ENCODE data around the gene TMEM38B. TPM values are rescaled to one million over a fixed set of nuclear protein-coding genes. Genes with fewer than 3 reads are reported as not detected.
"Not testable (repeated sequence)": the region's sequence is repeated elsewhere in the genome, so short reads cannot be mapped to it uniquely, and the experiment has no call there.

TMEM38B gene
- total RNA-seq, 2 experiments from 2014 or later, result 15.9 to 22.5 TPM

DNA sequence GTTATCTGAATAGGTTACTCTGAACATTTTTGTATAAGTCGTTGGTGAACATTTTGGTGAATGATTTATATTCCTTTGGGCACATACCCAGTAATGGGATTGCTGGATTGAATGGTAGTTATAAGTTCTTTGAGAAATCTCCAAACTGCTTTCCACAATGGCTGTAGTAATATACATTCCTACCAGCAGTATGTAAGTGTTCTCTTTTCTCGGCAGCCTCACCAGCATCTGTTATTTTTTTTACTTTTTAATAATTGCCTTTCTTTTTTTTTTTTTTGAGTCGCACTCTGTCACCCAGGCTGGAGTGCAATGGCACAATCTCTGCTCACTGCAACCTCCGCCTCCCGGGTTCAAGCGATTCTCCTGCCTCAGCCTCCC lies 89.1 kb downstream of the TMEM38B start:
- H3K4me1 ChIP-seq (ENCODE audit: insufficient read depth, low read length, poor library complexity, severe bottlenecking); intact Hi-C loops (cut with micrococcal nuclease; ENCODE audit: unreplicated experiment); H3K4me2 ChIP-seq (ENCODE audit: low read length); BruUV-seq (replicated peaks); H3K36me3 ChIP-seq (ENCODE audit: insufficient read depth, low read length); H3K9me3 ChIP-seq (ENCODE audit: low read length); CTCF ChIA-PET (ENCODE audit: unreplicated experiment); H3K9me2 ChIP-seq (ENCODE audit: insufficient read depth, low read length); H3K4me3 ChIP-seq (ENCODE audit: low read depth, low read length, poor library complexity, severe bottlenecking); H4K20me1 ChIP-seq (ENCODE audit: insufficient read depth, low read length); H2AFZ ChIP-seq (ENCODE audit: low read length); POLR2A ChIA-PET; H3K79me2 ChIP-seq (ENCODE audit: insufficient read depth, low read depth, low read length); DNase-seq (ENCODE audit: low spot score); H3K27ac ChIP-seq (ENCODE audit: low read depth, low read length, poor library complexity, severe bottlenecking): not testable (repeated sequence)

DNA sequence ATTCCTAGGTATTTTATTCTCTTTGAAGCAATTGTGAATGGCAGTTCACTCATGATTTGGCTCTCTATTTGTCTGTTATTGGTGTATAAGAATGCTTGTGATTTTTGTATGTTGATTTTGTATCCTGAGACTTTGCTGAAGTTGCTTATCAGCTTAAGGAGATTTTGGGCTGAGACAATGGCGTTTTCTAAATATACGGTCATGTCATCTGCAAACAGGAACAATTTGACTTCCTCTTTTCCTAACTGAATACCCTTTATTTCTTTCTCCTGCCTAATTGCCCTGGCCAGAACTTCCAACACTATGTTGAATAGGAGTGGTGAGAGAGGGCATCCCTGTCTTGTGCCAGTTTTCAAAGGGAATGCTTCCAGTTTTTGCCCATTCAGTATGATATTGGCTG lies 92.5 kb downstream of the TMEM38B start:
- POLR2A ChIA-PET; H3K36me3 ChIP-seq (ENCODE audit: insufficient read depth, low read length); CTCF ChIA-PET (ENCODE audit: unreplicated experiment); H3K9me3 ChIP-seq (ENCODE audit: low read length); H3K4me3 ChIP-seq (ENCODE audit: low read depth, low read length, poor library complexity, severe bottlenecking); BruUV-seq (replicated peaks); DNase-seq (ENCODE audit: low spot score); H3K27ac ChIP-seq (ENCODE audit: low read depth, low read length, poor library complexity, severe bottlenecking); H3K4me1 ChIP-seq (ENCODE audit: insufficient read depth, low read length, poor library complexity, severe bottlenecking); H3K9me2 ChIP-seq (ENCODE audit: insufficient read depth, low read length); H4K20me1 ChIP-seq (ENCODE audit: insufficient read depth, low read length); H2AFZ ChIP-seq (ENCODE audit: low read length); intact Hi-C loops (cut with micrococcal nuclease; ENCODE audit: unreplicated experiment); H3K4me2 ChIP-seq (ENCODE audit: low read length); H3K79me2 ChIP-seq (ENCODE audit: insufficient read depth, low read depth, low read length): not testable (repeated sequence)

DNA sequence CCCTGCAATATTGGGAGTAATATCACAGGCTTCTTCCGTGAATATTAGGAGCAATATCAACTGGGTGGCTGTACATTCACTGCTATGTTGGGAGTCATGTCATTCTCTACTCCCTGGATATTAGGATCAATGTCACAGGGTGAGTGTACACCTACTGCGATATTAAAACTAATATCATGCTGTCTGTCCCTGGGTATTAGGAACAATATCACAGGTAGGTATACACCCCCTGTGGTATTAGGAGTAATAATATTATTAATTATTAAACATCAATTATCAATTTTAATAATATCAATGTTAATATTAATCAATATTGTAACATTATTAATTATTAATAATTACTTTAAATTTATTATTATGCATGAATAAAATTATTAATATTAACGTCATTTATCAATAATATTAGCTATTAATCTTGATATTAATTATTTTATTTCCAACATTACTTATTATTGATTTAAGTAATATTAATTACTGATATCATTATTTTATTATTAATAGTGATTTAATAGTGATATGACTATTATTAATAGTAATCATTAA lies 121.9 kb downstream of the TMEM38B start:
- no peak for TF ChIP-seq EZH2phosphoT487 (IDR thresholded peaks at IDR 0.05; ENCODE audit: borderline replicate concordance, low read depth, low read length)
- TF ChIP-seq, protein P1, sequence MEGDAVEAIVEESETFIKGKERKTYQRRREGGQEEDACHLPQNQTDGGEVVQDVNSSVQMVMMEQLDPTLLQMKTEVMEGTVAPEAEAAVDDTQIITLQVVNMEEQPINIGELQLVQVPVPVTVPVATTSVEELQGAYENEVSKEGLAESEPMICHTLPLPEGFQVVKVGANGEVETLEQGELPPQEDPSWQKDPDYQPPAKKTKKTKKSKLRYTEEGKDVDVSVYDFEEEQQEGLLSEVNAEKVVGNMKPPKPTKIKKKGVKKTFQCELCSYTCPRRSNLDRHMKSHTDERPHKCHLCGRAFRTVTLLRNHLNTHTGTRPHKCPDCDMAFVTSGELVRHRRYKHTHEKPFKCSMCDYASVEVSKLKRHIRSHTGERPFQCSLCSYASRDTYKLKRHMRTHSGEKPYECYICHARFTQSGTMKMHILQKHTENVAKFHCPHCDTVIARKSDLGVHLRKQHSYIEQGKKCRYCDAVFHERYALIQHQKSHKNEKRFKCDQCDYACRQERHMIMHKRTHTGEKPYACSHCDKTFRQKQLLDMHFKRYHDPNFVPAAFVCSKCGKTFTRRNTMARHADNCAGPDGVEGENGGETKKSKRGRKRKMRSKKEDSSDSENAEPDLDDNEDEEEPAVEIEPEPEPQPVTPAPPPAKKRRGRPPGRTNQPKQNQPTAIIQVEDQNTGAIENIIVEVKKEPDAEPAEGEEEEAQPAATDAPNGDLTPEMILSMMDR (conservative IDR thresholded peaks at IDR 0.05; ENCODE audit: low read length), result no peak
- ChIA-PET POLR2A (interaction anchor here (0.5 kb wide), 1 partner anchor 1231 kb away, joined by 3 read pairs; no protein-coding TSS in a partner anchor), CTCF (ENCODE audit: unreplicated experiment) (no interaction called here)
- no peak for DNase-seq (ENCODE audit: low spot score)
- no peaks in the 10 kb centered on the region for H4K20me1 ChIP-seq (ENCODE audit: insufficient read depth, low read length)
- H3K36me3 ChIP-seq (ENCODE audit: insufficient read depth, low read length), result no peaks in the 10 kb centered on the region
- no peak overlapping the region for H3K27ac ChIP-seq (ENCODE audit: low read depth, low read length, poor library complexity, severe bottlenecking)
- no peaks in the 10 kb centered on the region for H3K79me2 ChIP-seq (ENCODE audit: insufficient read depth, low read depth, low read length)
- no peak overlapping the region for H3K4me2 ChIP-seq (ENCODE audit: low read length)
- no peaks in the 10 kb centered on the region for H3K4me1 ChIP-seq (ENCODE audit: insufficient read depth, low read length, poor library complexity, severe bottlenecking)
- H3K4me3 ChIP-seq (ENCODE audit: low read depth, low read length, poor library complexity, severe bottlenecking), result no peak overlapping the region
- no peaks in the 10 kb centered on the region for H3K9me3 ChIP-seq (ENCODE audit: low read length)
- no peaks in the 10 kb centered on the region for H3K9me2 ChIP-seq (ENCODE audit: insufficient read depth, low read length)
- H2AFZ ChIP-seq (ENCODE audit: low read length), result no peak overlapping the region
- no TSS peak for BruUV-seq (replicated peaks)
- intact Hi-C loops (cut with micrococcal nuclease; ENCODE audit: unreplicated experiment), result no loop called here

DNA sequence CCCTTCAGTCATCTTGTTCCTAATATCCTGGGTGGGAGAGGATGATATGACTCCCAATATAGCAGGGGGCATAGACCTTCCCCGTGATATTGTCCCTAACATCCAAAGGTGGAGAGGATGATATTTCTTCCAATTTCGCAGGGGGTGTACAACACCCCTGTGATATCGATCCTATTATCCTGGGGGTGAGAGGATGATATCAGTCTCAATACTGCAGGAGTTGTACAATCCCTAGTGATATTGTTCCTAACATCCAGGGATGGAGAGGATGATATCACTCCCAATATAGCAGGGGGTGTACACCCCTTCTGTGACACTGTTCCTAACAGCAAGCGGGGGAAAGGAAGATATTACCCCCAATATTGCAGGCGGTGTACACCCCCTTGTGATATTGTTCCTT lies 122.6 kb downstream of the TMEM38B start:
- CTCF ChIA-PET (ENCODE audit: unreplicated experiment), result no interaction called here
- H3K36me3 ChIP-seq (ENCODE audit: insufficient read depth, low read length), result no peaks in the 10 kb centered on the region
- no peak for DNase-seq (ENCODE audit: low spot score)
- POLR2A ChIA-PET, result no interaction called here
- TF ChIP-seq, protein P1 (conservative IDR thresholded peaks at IDR 0.05; ENCODE audit: low read length), result no peak
- no peak for TF ChIP-seq EZH2phosphoT487 (IDR thresholded peaks at IDR 0.05; ENCODE audit: borderline replicate concordance, low read depth, low read length)
- intact Hi-C loops (cut with micrococcal nuclease; ENCODE audit: unreplicated experiment), result no loop called here
- H3K27ac ChIP-seq (ENCODE audit: low read depth, low read length, poor library complexity, severe bottlenecking), result no peak overlapping the region
- no peaks in the 10 kb centered on the region for H3K9me3 ChIP-seq (ENCODE audit: low read length)
- H3K4me2 ChIP-seq (ENCODE audit: low read length), result no peak overlapping the region
- no TSS peak for BruUV-seq (replicated peaks)
- no peak overlapping the region for H2AFZ ChIP-seq (ENCODE audit: low read length)
- no peak overlapping the region for H3K4me3 ChIP-seq (ENCODE audit: low read depth, low read length, poor library complexity, severe bottlenecking)
- H4K20me1 ChIP-seq (ENCODE audit: insufficient read depth, low read length), result no peaks in the 10 kb centered on the region
- no peaks in the 10 kb centered on the region for H3K79me2 ChIP-seq (ENCODE audit: insufficient read depth, low read depth, low read length)
- H3K4me1 ChIP-seq (ENCODE audit: insufficient read depth, low read length, poor library complexity, severe bottlenecking), result no peaks in the 10 kb centered on the region
- no peaks in the 10 kb centered on the region for H3K9me2 ChIP-seq (ENCODE audit: insufficient read depth, low read length)
